ENCODE measurements around the gene FLT3LG. TPM values are rescaled to one million over a fixed set of nuclear protein-coding genes. Genes with fewer than 3 reads are reported as not detected.
A peak's percentile ranks its signal among the peaks of the same experiment; 100 is the strongest.

Gene FLT3LG
- total RNA-seq, 4 donors from 2014 or later, result 3.6 to 13.8 (median 8.4) TPM

GRCh38 chr19:49440439-49441209 lies 33.4 kb upstream of the FLT3LG start:
- H3K36me3 ChIP-seq, result no peaks in the 10 kb centered on the region
- peak overlapping the region in 1 of 4 donors; percentile 43 for H3K27ac ChIP-seq
- peaks cover 0 to 40% (median 0%) of the 10 kb centered on the region in 4 donors for H3K4me1 ChIP-seq
- WGBS, 2 donors, result 23 to 26% methylated on average over 19 of the region's 19 CpGs
- no peaks in the 10 kb centered on the region for H3K9me3 ChIP-seq
- H3K4me3 ChIP-seq, result peak overlapping the region in 3 of 4 donors; percentile 17 to 58 (median 30)
- H3K27me3 ChIP-seq, result peaks cover 0 to 68% of the 10 kb centered on the region in 2 donors
- no peak for TF ChIP-seq CTCF (IDR thresholded peaks at IDR 0.05)
- no peak for TF ChIP-seq EP300 (IDR thresholded peaks at IDR 0.05)
- TF ChIP-seq POLR2A (IDR thresholded peaks at IDR 0.05), result no peak
- peak in 1 of 2 donors; percentile 28 for DNase-seq (ENCODE audit: low spot score in 2 of 2)

GRCh38 chr19:49441210-49441959 lies 32.6 kb upstream of the FLT3LG start, which contains the start of gene SLC17A7:
Gene SLC17A7, minus strand, starts transcription at chr19:49441527. Its CDS starts 148 bp downstream, at chr19:49441379.
- no peak for TF ChIP-seq POLR2A (IDR thresholded peaks at IDR 0.05)
- no peak for TF ChIP-seq EP300 (IDR thresholded peaks at IDR 0.05)
- no peak for TF ChIP-seq CTCF (IDR thresholded peaks at IDR 0.05)
- Histone ChIP-seq H3K36me3 (peaks cover 0 to 6% (median 0%) of the 10 kb centered on the region in 3 donors), H3K27me3 (peaks cover 0 to 60% of the 10 kb centered on the region in 2 donors), H3K4me3 (peak within 1 kb of the TSS; percentile 17 to 58 (median 38)), H3K4me1 (peaks cover 0 to 40% (median 0%) of the 10 kb centered on the region in 4 donors), H3K27ac (peak within 1 kb of the TSS; percentile 75 to 88 (median 83)), H3K9me3 (no peaks in the 10 kb centered on the region)
- peak; percentile 67 to 82 for DNase-seq (ENCODE audit: low spot score in 2 of 2)
- 1 to 5% methylated on average over 25 to 51 of the region's 56 CpGs for WGBS, 2 donors

GRCh38 chr19:49441960-49442350 lies 32.1 kb upstream of the FLT3LG start:
- no peaks in the 10 kb centered on the region for H3K9me3 ChIP-seq
- H3K27me3 ChIP-seq, result peaks cover 0 to 55% of the 10 kb centered on the region in 2 donors
- 17 to 20% methylated on average over 14 of the region's 14 CpGs for WGBS, 2 donors
- DNase-seq (ENCODE audit: low spot score in 2 of 2), result no peak
- H3K36me3 ChIP-seq, result peaks cover 0 to 12% (median 0%) of the 10 kb centered on the region in 3 donors
- H3K27ac ChIP-seq, result peak overlapping the region; percentile 75 to 88 (median 83)
- peaks cover 0 to 40% (median 0%) of the 10 kb centered on the region in 4 donors for H3K4me1 ChIP-seq
- TF ChIP-seq CTCF (IDR thresholded peaks at IDR 0.05) (no peak), POLR2A (IDR thresholded peaks at IDR 0.05) (peak in 1 of 2 donors; percentile 25)
- H3K4me3 ChIP-seq, result peak overlapping the region in 3 of 4 donors; percentile 22 to 58 (median 53)

- H3K4me1 ChIP-seq, result peaks cover 0 to 44% (median 0%) of the 10 kb centered on the region in 4 donors
- H3K9me3 ChIP-seq, result no peaks in the 10 kb centered on the region
- TF ChIP-seq EP300 (IDR thresholded peaks at IDR 0.05) (no peak), POLR2A (IDR thresholded peaks at IDR 0.05) (no peak)
- peak overlapping the region; percentile 75 to 88 (median 83) for H3K27ac ChIP-seq
- 5 to 9% methylated on average over 11 of the region's 11 CpGs for WGBS, 2 donors
- peaks cover 0 to 16% (median 0%) of the 10 kb centered on the region in 3 donors for H3K36me3 ChIP-seq
- peaks cover 0 to 51% of the 10 kb centered on the region in 2 donors for H3K27me3 ChIP-seq
- peak overlapping the region in 3 of 4 donors; percentile 53 to 59 (median 58) for H3K4me3 ChIP-seq
- peak; percentile 69 to 79 for DNase-seq (ENCODE audit: low spot score in 2 of 2)
These were observed 31.7 kb upstream of the FLT3LG start for GRCh38 chr19:49442354-49442753.

- WGBS, 2 donors, result 1% methylated on average over 39 to 41 of the region's 43 CpGs
- peaks cover 0 to 50% (median 0%) of the 10 kb centered on the region in 4 donors for H3K4me1 ChIP-seq
- peak overlapping the region; percentile 48 to 59 (median 56) for H3K4me3 ChIP-seq
- no peak for TF ChIP-seq POLR2A (IDR thresholded peaks at IDR 0.05)
- TF ChIP-seq EP300 (IDR thresholded peaks at IDR 0.05), result no peak
- TF ChIP-seq CTCF (IDR thresholded peaks at IDR 0.05), result no peak
- peak overlapping the region; percentile 75 to 88 (median 83) for H3K27ac ChIP-seq
- H3K27me3 ChIP-seq, result peaks cover 0 to 45% of the 10 kb centered on the region in 2 donors
- H3K36me3 ChIP-seq, result peaks cover 0 to 21% (median 0%) of the 10 kb centered on the region in 3 donors
- H3K9me3 ChIP-seq, result no peaks in the 10 kb centered on the region
- peak; percentile 96 to 97 for DNase-seq (ENCODE audit: low spot score in 2 of 2)
These were observed 31.1 kb upstream of the FLT3LG start for GRCh38 chr19:49442771-49443365.
